Measurements from ENCODE around the gene PCDHGA1.
"Not testable (repeated sequence)": the region's sequence is repeated elsewhere in the genome, so short reads cannot be mapped to it uniquely, and the experiment has no call there.

Gene PCDHGA1

GRCh38 chr5:141430332-141431113 is 100.2 kb downstream of the PCDHGA1 start, which contains the start of gene PCDHGA12:
Gene PCDHGA12 (plus strand): TSS chr5:141430507. CDS start chr5:141430760, 253 bp downstream.
- no peak for DNase-seq (ENCODE audit: low spot score in 2 of 2)

GRCh38 chr5:141431286-141431685 is 101.0 kb downstream of the PCDHGA1 start:
- no peak for DNase-seq (ENCODE audit: low spot score in 2 of 2)
- no peak overlapping the region for H3K4me3 Mint-ChIP-seq
- H3K27ac Mint-ChIP-seq (ENCODE audit: low read depth): no peak overlapping the region
- peaks cover 3% of the 10 kb centered on the region for H3K36me3 Mint-ChIP-seq (ENCODE audit: insufficient read depth)
- ATAC-seq (replicated peaks; ENCODE audit: extremely low read depth, poor library complexity, severe bottlenecking): no peak
- peaks cover 20% of the 10 kb centered on the region for H3K9me3 Mint-ChIP-seq
- peaks cover 77% of the 10 kb centered on the region for H3K27me3 Mint-ChIP-seq
- H3K4me1 Mint-ChIP-seq: peaks cover 6% of the 10 kb centered on the region

More at GRCh38 chr5:141430332-141431113, 100.2 kb downstream of the PCDHGA1 start, which contains the start of gene PCDHGA12:
- ATAC-seq (replicated peaks; ENCODE audit: extremely low read depth, poor library complexity, severe bottlenecking): no peak
- Mint-ChIP-seq H3K9me3 (peaks cover 20% of the 10 kb centered on the region), H3K4me3 (peak within 1 kb of the TSS; percentile 67), H3K27me3 (peaks cover 77% of the 10 kb centered on the region), H3K36me3 (ENCODE audit: insufficient read depth) (peaks cover 3% of the 10 kb centered on the region), H3K27ac (ENCODE audit: low read depth) (peak within 1 kb of the TSS; percentile 74), H3K4me1 (peaks cover 6% of the 10 kb centered on the region)

- H3K36me3 Mint-ChIP-seq (ENCODE audit: insufficient read depth); H3K27ac Mint-ChIP-seq (ENCODE audit: low read depth); H3K4me3 Mint-ChIP-seq; H3K4me1 Mint-ChIP-seq; DNase-seq (ENCODE audit: low spot score in 2 of 2); ATAC-seq (replicated peaks; ENCODE audit: extremely low read depth, poor library complexity, severe bottlenecking): not testable (repeated sequence)
- Mint-ChIP-seq H3K9me3 (peaks cover 20% of the 10 kb centered on the region), H3K27me3 (peaks cover 73% of the 10 kb centered on the region)
These were observed 102.0 kb downstream of the PCDHGA1 start for GRCh38 chr5:141432308-141432707.

- H3K9me3 Mint-ChIP-seq: peaks cover 20% of the 10 kb centered on the region
- not testable (repeated sequence) for DNase-seq (ENCODE audit: low spot score in 2 of 2); H3K36me3 Mint-ChIP-seq (ENCODE audit: insufficient read depth); H3K4me3 Mint-ChIP-seq; ATAC-seq (replicated peaks; ENCODE audit: extremely low read depth, poor library complexity, severe bottlenecking); H3K4me1 Mint-ChIP-seq; H3K27ac Mint-ChIP-seq (ENCODE audit: low read depth)
- H3K27me3 Mint-ChIP-seq: peaks cover 73% of the 10 kb centered on the region
These were observed 102.4 kb downstream of the PCDHGA1 start for GRCh38 chr5:141432726-141433125.

- DNase-seq (ENCODE audit: low spot score in 2 of 2) (no peak), ATAC-seq (replicated peaks; ENCODE audit: extremely low read depth, poor library complexity, severe bottlenecking) (no peak)
- Mint-ChIP-seq H3K4me3 (no peak overlapping the region), H3K4me1 (peaks cover 6% of the 10 kb centered on the region), H3K27ac (ENCODE audit: low read depth) (no peak overlapping the region), H3K9me3 (peaks cover 14% of the 10 kb centered on the region), H3K36me3 (ENCODE audit: insufficient read depth) (peaks cover 3% of the 10 kb centered on the region), H3K27me3 (peaks cover 60% of the 10 kb centered on the region)
These were observed 103.7 kb downstream of the PCDHGA1 start for GRCh38 chr5:141434006-141434405.

- DNase-seq (ENCODE audit: low spot score in 2 of 2): no peak
- ATAC-seq (replicated peaks; ENCODE audit: extremely low read depth, poor library complexity, severe bottlenecking): no peak
- Mint-ChIP-seq H3K27ac (ENCODE audit: low read depth) (no peak overlapping the region), H3K27me3 (peaks cover 37% of the 10 kb centered on the region), H3K36me3 (ENCODE audit: insufficient read depth) (no peaks in the 10 kb centered on the region), H3K9me3 (peaks cover 4% of the 10 kb centered on the region), H3K4me1 (no peaks in the 10 kb centered on the region), H3K4me3 (no peak overlapping the region)
These were observed 106.9 kb downstream of the PCDHGA1 start for GRCh38 chr5:141437221-141437620.

GRCh38 chr5:141439411-141440141 is 109.3 kb downstream of the PCDHGA1 start:
- no peaks in the 10 kb centered on the region for H3K4me1 Mint-ChIP-seq
- H3K27ac Mint-ChIP-seq (ENCODE audit: low read depth): no peak overlapping the region
- peaks cover 22% of the 10 kb centered on the region for H3K27me3 Mint-ChIP-seq
- DNase-seq (ENCODE audit: low spot score in 2 of 2) (no peak), ATAC-seq (replicated peaks; ENCODE audit: extremely low read depth, poor library complexity, severe bottlenecking) (no peak)
- H3K4me3 Mint-ChIP-seq: no peak overlapping the region
- no peaks in the 10 kb centered on the region for H3K9me3 Mint-ChIP-seq
- no peaks in the 10 kb centered on the region for H3K36me3 Mint-ChIP-seq (ENCODE audit: insufficient read depth)

GRCh38 chr5:141440341-141440740 is 110.0 kb downstream of the PCDHGA1 start:
- H3K4me3 Mint-ChIP-seq: no peak overlapping the region
- H3K9me3 Mint-ChIP-seq: no peaks in the 10 kb centered on the region
- ATAC-seq (replicated peaks; ENCODE audit: extremely low read depth, poor library complexity, severe bottlenecking): no peak
- DNase-seq (ENCODE audit: low spot score in 2 of 2): no peak
- H3K27ac Mint-ChIP-seq (ENCODE audit: low read depth): no peak overlapping the region
- H3K4me1 Mint-ChIP-seq: no peaks in the 10 kb centered on the region
- H3K36me3 Mint-ChIP-seq (ENCODE audit: insufficient read depth): no peaks in the 10 kb centered on the region
- H3K27me3 Mint-ChIP-seq: peaks cover 26% of the 10 kb centered on the region

- Mint-ChIP-seq H3K36me3 (ENCODE audit: insufficient read depth) (no peaks in the 10 kb centered on the region), H3K4me1 (no peaks in the 10 kb centered on the region), H3K9me3 (no peaks in the 10 kb centered on the region), H3K4me3 (no peak overlapping the region), H3K27ac (ENCODE audit: low read depth) (no peak overlapping the region), H3K27me3 (peaks cover 28% of the 10 kb centered on the region)
- no peak for DNase-seq (ENCODE audit: low spot score in 2 of 2)
- ATAC-seq (replicated peaks; ENCODE audit: extremely low read depth, poor library complexity, severe bottlenecking): no peak
These were observed 111.4 kb downstream of the PCDHGA1 start for GRCh38 chr5:141441571-141442170.

GRCh38 chr5:141465351-141465750 is 135.0 kb downstream of the PCDHGA1 start:
- DNase-seq (ENCODE audit: low spot score in 2 of 2): no peak
- Mint-ChIP-seq H3K27ac (ENCODE audit: low read depth) (no peak overlapping the region), H3K4me3 (no peak overlapping the region), H3K4me1 (no peaks in the 10 kb centered on the region), H3K9me3 (no peaks in the 10 kb centered on the region), H3K36me3 (ENCODE audit: insufficient read depth) (no peaks in the 10 kb centered on the region), H3K27me3 (peaks cover 33% of the 10 kb centered on the region)
- ATAC-seq (replicated peaks; ENCODE audit: extremely low read depth, poor library complexity, severe bottlenecking): no peak

- DNase-seq (ENCODE audit: low spot score in 2 of 2) (no peak), ATAC-seq (replicated peaks; ENCODE audit: extremely low read depth, poor library complexity, severe bottlenecking) (no peak)
- Mint-ChIP-seq H3K27ac (ENCODE audit: low read depth) (no peak within 1 kb of the TSS), H3K27me3 (peaks cover 66% of the 10 kb centered on the region), H3K4me1 (peaks cover 21% of the 10 kb centered on the region), H3K9me3 (no peaks in the 10 kb centered on the region), H3K4me3 (peak within 1 kb of the TSS; percentile 80), H3K36me3 (ENCODE audit: insufficient read depth) (no peaks in the 10 kb centered on the region)
These were observed 145.4 kb downstream of the PCDHGA1 start, which contains the start of gene PCDHGC3 for GRCh38 chr5:141475625-141476131. Gene PCDHGC3 (plus strand): TSS chr5:141475966. CDS start chr5:141476117, 151 bp downstream.

- Mint-ChIP-seq H3K27me3 (peaks cover 72% of the 10 kb centered on the region), H3K27ac (ENCODE audit: low read depth) (no peak overlapping the region), H3K4me3 (peak overlapping the region; percentile 80), H3K4me1 (peaks cover 21% of the 10 kb centered on the region), H3K9me3 (no peaks in the 10 kb centered on the region), H3K36me3 (ENCODE audit: insufficient read depth) (no peaks in the 10 kb centered on the region)
- ATAC-seq (replicated peaks; ENCODE audit: extremely low read depth, poor library complexity, severe bottlenecking) (no peak), DNase-seq (ENCODE audit: low spot score in 2 of 2) (no peak)
These were observed 146.0 kb downstream of the PCDHGA1 start for GRCh38 chr5:141476132-141476911.

All from central memory CD8-positive, alpha-beta T cell (primary cell).